SKM-1 treated with dmso at 0.1 percent for 144 hours (cell line): ENCODE data around the gene DIP2B.
"Not testable (repeated sequence)": the region's sequence is repeated elsewhere in the genome, so short reads cannot be mapped to it uniquely, and the experiment has no call there.

Experiments used
- DNase-seq: peaks from one replicate; lab custom pipeline; 2025; ENCODE audit not compliant: unreplicated experiment; lab: John Stamatoyannopoulos, UW

Gene DIP2B

GRCh38 chr12:50504798-50505674 lies at the start of gene DIP2B:
TSS of gene DIP2B (plus strand) at chr12:50504985. CDS start at chr12:50505141, 156 bp downstream.
- DNase-seq, result peak; percentile 52

- DNase-seq, result no peak
Measured at GRCh38 chr12:50458606-50459005, 46.2 kb upstream of the DIP2B start.

- no peak for DNase-seq
Measured at GRCh38 chr12:50467439-50467838, 37.3 kb upstream of the DIP2B start.

GRCh38 chr12:50477241-50477832 lies 27.4 kb upstream of the DIP2B start:
- no peak for DNase-seq

- DNase-seq, result no peak
Measured at GRCh38 chr12:50482571-50482970, 22.2 kb upstream of the DIP2B start.

GRCh38 chr12:50483488-50483887 lies 21.3 kb upstream of the DIP2B start:
- DNase-seq, result no peak

GRCh38 chr12:50488801-50489200 lies 16.0 kb upstream of the DIP2B start:
- no peak for DNase-seq

- DNase-seq, result not testable (repeated sequence)
Measured at GRCh38 chr12:50498119-50498518, 6.7 kb upstream of the DIP2B start.

- peak; percentile 24 for DNase-seq
Measured at GRCh38 chr12:50505675-50506530, 1.1 kb downstream of the DIP2B start.

- no peak for DNase-seq
Measured at GRCh38 chr12:50506753-50507473, 2.1 kb downstream of the DIP2B start.

GRCh38 chr12:50507474-50507838 lies 2.7 kb downstream of the DIP2B start:
- DNase-seq, result no peak

- no peak for DNase-seq
Measured at GRCh38 chr12:50507930-50508329, 3.1 kb downstream of the DIP2B start.

GRCh38 chr12:50508414-50508813 lies 3.6 kb downstream of the DIP2B start:
- DNase-seq, result no peak

GRCh38 chr12:50508970-50509663 lies 4.3 kb downstream of the DIP2B start:
- no peak for DNase-seq

GRCh38 chr12:50514526-50515276 lies 9.9 kb downstream of the DIP2B start:
- peak; percentile 12 for DNase-seq

- DNase-seq, result peak; percentile 13
Measured at GRCh38 chr12:50515587-50515986, 10.8 kb downstream of the DIP2B start.

- DNase-seq, result peak; percentile 75
Measured at GRCh38 chr12:50517421-50518048, 12.8 kb downstream of the DIP2B start.

- DNase-seq, result no peak
Measured at GRCh38 chr12:50518090-50518489, 13.3 kb downstream of the DIP2B start.

GRCh38 chr12:50519353-50519752 lies 14.6 kb downstream of the DIP2B start:
- no peak for DNase-seq
